Neuronal stem cell (in vitro differentiated cells): ENCODE data around the gene PTPN5.
"Not testable (repeated sequence)": the region's sequence is repeated elsewhere in the genome, so short reads cannot be mapped to it uniquely, and the experiment has no call there.

ENCODE experiments used
- DNase-seq: peaks from one replicate; pipeline ENCODE4 v3.0.0-alpha.2; 2013; ENCODE audit warnings: low spot score
- H2AFZ ChIP-seq: one replicate; pipeline ENCODE4 v1.6.1; 2013; ENCODE audit warnings: mild to moderate bottlenecking, low read length, inconsistent platforms
- H2AK5ac ChIP-seq: 2 replicates; pipeline ENCODE4 v1.6.1; 2013; ENCODE audit warnings: low read depth, mild to moderate bottlenecking, inconsistent platforms, low read length, moderate library complexity, mixed read lengths
- H2BK120ac ChIP-seq: 2 replicates; pipeline ENCODE4 v1.6.1; 2013; ENCODE audit warnings: low read depth, mild to moderate bottlenecking, inconsistent platforms, low read length, moderate library complexity, mixed read lengths
- H2BK12ac ChIP-seq: one replicate; pipeline ENCODE4 v1.6.1; 2013; ENCODE audit warnings: low read length, inconsistent platforms
- H2BK15ac ChIP-seq: 2 replicates; pipeline ENCODE4 v1.6.1; 2013; ENCODE audit warnings: mild to moderate bottlenecking, low read length, inconsistent platforms, mixed read lengths
- H2BK5ac ChIP-seq: one replicate; pipeline ENCODE4 v1.6.1; 2013; ENCODE audit warnings: inconsistent platforms, mild to moderate bottlenecking, low read length, moderate library complexity
- H3K14ac ChIP-seq: one replicate; pipeline ENCODE4 v1.6.1; 2013; ENCODE audit warnings: low read length, inconsistent platforms
- H3K18ac ChIP-seq: 2 replicates; pipeline ENCODE4 v1.6.1; 2013; ENCODE audit warnings: low read length, inconsistent platforms
- H3K23ac ChIP-seq: 2 replicates; pipeline ENCODE4 v1.6.1; 2013; ENCODE audit warnings: low read depth, mild to moderate bottlenecking, mixed read lengths, low read length, inconsistent platforms; ENCODE audit not compliant: poor library complexity
- H3K27ac ChIP-seq: replicated peaks from 3 replicates; pipeline ENCODE4 v1.5.1; 2013; ENCODE audit warnings: low read length, inconsistent platforms
- H3K27me3 ChIP-seq, 3 experiments: 2 replicates each; pipeline ENCODE4 v1.6.1; 2013; ENCODE audit warnings: low read length in 3 of 3, mild to moderate bottlenecking in 2 of 3, inconsistent platforms in 1 of 3, low read depth in 1 of 3, mixed read lengths in 1 of 3, moderate library complexity in 1 of 3; ENCODE audit not compliant: control insufficient read depth in 3 of 3, insufficient read depth in 3 of 3
- H3K36me3 ChIP-seq, 2 donors: replicated peaks in 1 of 2; 2 replicates each; pipeline ENCODE4 v1.6.1; 2013; ENCODE audit warnings: low read length in 2 of 2; ENCODE audit not compliant: control insufficient read depth in 2 of 2, insufficient read depth in 2 of 2
- H3K4ac ChIP-seq: 2 replicates; pipeline ENCODE4 v1.6.1; 2013; ENCODE audit warnings: inconsistent platforms, mild to moderate bottlenecking, low read length, moderate library complexity
- H3K4me1 ChIP-seq, 2 donors: 1 replicate in 1 of 2; 2 replicates in 1 of 2; pipeline ENCODE4 v1.6.1; 2013; ENCODE audit warnings: low read length in 2 of 2, low read depth in 1 of 2; ENCODE audit not compliant: control insufficient read depth in 2 of 2, insufficient read depth in 1 of 2
- H3K4me2 ChIP-seq: one replicate; pipeline ENCODE4 v1.6.1; 2013; ENCODE audit warnings: mild to moderate bottlenecking, low read length, inconsistent platforms; ENCODE audit not compliant: insufficient read depth, poor library complexity, severe bottlenecking
- H3K4me3 ChIP-seq, 2 donors: 2 replicates each; pipeline ENCODE4 v1.5.1; 2013; ENCODE audit warnings: low read length in 2 of 2, mild to moderate bottlenecking in 2 of 2, inconsistent platforms in 1 of 2, moderate library complexity in 1 of 2
- H3K79me1 ChIP-seq: one replicate; pipeline ENCODE4 v1.6.1; 2013; ENCODE audit warnings: low read depth, mild to moderate bottlenecking, inconsistent platforms, low read length, moderate library complexity
- H3K9ac ChIP-seq: one replicate; pipeline ENCODE4 v1.6.1; 2013; ENCODE audit warnings: mild to moderate bottlenecking, low read depth, low read length, inconsistent platforms; ENCODE audit not compliant: poor library complexity
- H3K9me3 ChIP-seq, 2 donors: replicated peaks in 1 of 2; 2 replicates each; pipeline versions ENCODE3 to v1.6.1; 2013; ENCODE audit warnings: low read length in 2 of 2, mild to moderate bottlenecking in 2 of 2, inconsistent platforms in 1 of 2, low read depth in 1 of 2, mixed read lengths in 1 of 2, moderate library complexity in 1 of 2; ENCODE audit not compliant: control insufficient read depth in 2 of 2, insufficient read depth in 1 of 2
- H4K8ac ChIP-seq: one replicate; pipeline ENCODE4 v1.6.1; 2013; ENCODE audit warnings: low read depth, mild to moderate bottlenecking, inconsistent platforms, low read length, moderate library complexity
- H4K91ac ChIP-seq: one replicate; pipeline ENCODE4 v1.6.1; 2013; ENCODE audit warnings: low read length, low read depth, mild to moderate bottlenecking, inconsistent platforms; ENCODE audit not compliant: poor library complexity
- WGBS, 2 donors: extraction: QIAGEN DNeasy Blood & Tissue Kit; methylation state at CpG; one replicate each; pipeline ENCODE4 v1.1.7; 2013; ENCODE audit warnings: missing lambda C conversion rate in 2 of 2, mixed read lengths in 1 of 2; ENCODE audit not compliant: insufficient read length in 2 of 2, insufficient replicate concordance in 1 of 2; ENCODE audit errors: extremely low coverage in 2 of 2; 5-methylcytosine and 5-hydroxymethylcytosine counted together

The PTPN5 gene

GRCh38 chr11:18692941-18693760, 98.4 kb downstream of the PTPN5 start:
- Histone ChIP-seq H3K23ac (no peak overlapping the region), H4K8ac (no peak overlapping the region), H3K4me2 (no peak overlapping the region), H3K18ac (no peak overlapping the region), H3K9ac (no peak overlapping the region), H2AK5ac (no peak overlapping the region), H3K36me3 (no peaks in the 10 kb centered on the region), H4K91ac (no peak overlapping the region), H3K4me1 (peaks cover under 1 to 5% of the 10 kb centered on the region in 2 donors), H3K14ac (no peak overlapping the region), H3K79me1 (no peaks in the 10 kb centered on the region), H2AFZ (no peak overlapping the region), H3K27me3 (peaks cover 0 to 17% (median 15%) of the 10 kb centered on the region in 3 experiments), H2BK12ac (no peak overlapping the region), H2BK15ac (no peak overlapping the region), H2BK5ac (no peak overlapping the region), H3K4ac (no peak overlapping the region), H2BK120ac (no peak overlapping the region), H3K27ac (no peak overlapping the region), H3K9me3 (no peaks in the 10 kb centered on the region), H3K4me3 (no peak overlapping the region)
- no CpG with 5 or more reads among the region's 9 CpGs for WGBS, 2 donors
- no peak for DNase-seq

GRCh38 chr11:18691467-18692140, 100.0 kb downstream of the PTPN5 start:
- H2BK15ac ChIP-seq, DNase-seq, H3K4ac ChIP-seq, H2BK12ac ChIP-seq, H2BK120ac ChIP-seq, H2BK5ac ChIP-seq, H3K18ac ChIP-seq, H3K9ac ChIP-seq, H4K8ac ChIP-seq, H3K4me2 ChIP-seq, H3K36me3 ChIP-seq, H4K91ac ChIP-seq, H3K4me3 ChIP-seq, H3K27me3 ChIP-seq, H3K79me1 ChIP-seq, H3K23ac ChIP-seq, H3K27ac ChIP-seq, H3K4me1 ChIP-seq, H3K9me3 ChIP-seq, H3K14ac ChIP-seq, H2AK5ac ChIP-seq: not testable (repeated sequence)
- H2AFZ ChIP-seq, result peak overlapping the region; percentile 37
- no CpG with 5 or more reads among the region's 4 CpGs for WGBS, 2 donors

- Histone ChIP-seq H3K9me3 (no peaks in the 10 kb centered on the region), H4K8ac (no peak overlapping the region), H3K27ac (no peak overlapping the region), H2BK120ac (no peak overlapping the region), H2BK5ac (no peak overlapping the region), H2AFZ (peak overlapping the region; percentile 2), H3K14ac (no peak overlapping the region), H2AK5ac (no peak overlapping the region), H3K79me1 (no peaks in the 10 kb centered on the region), H3K9ac (no peak overlapping the region), H3K4me1 (peaks cover 0 to 7% of the 10 kb centered on the region in 2 donors), H2BK12ac (no peak overlapping the region), H3K4me2 (peak overlapping the region; percentile 21), H3K4me3 (no peak overlapping the region), H2BK15ac (no peak overlapping the region), H3K4ac (no peak overlapping the region), H4K91ac (no peak overlapping the region), H3K23ac (no peak overlapping the region), H3K36me3 (no peaks in the 10 kb centered on the region), H3K18ac (no peak overlapping the region), H3K27me3 (no peaks in the 10 kb centered on the region)
- no peak for DNase-seq
- WGBS, 2 donors, result no CpG with 5 or more reads among the region's 1 CpG
These were observed 107.3 kb downstream of the PTPN5 start for GRCh38 chr11:18684267-18684666.

- no peaks in the 10 kb centered on the region for H3K9me3 ChIP-seq
- H2AK5ac ChIP-seq, result no peak overlapping the region
- H2BK120ac ChIP-seq, result no peak overlapping the region
- H3K4me2 ChIP-seq, result no peak overlapping the region
- no peaks in the 10 kb centered on the region for H3K27me3 ChIP-seq
- H2BK15ac ChIP-seq, result no peak overlapping the region
- H3K23ac ChIP-seq, result no peak overlapping the region
- H4K8ac ChIP-seq, result no peak overlapping the region
- H3K4me1 ChIP-seq, result peaks cover 0 to 7% of the 10 kb centered on the region in 2 donors
- H2BK12ac ChIP-seq, result no peak overlapping the region
- no peaks in the 10 kb centered on the region for H3K36me3 ChIP-seq
- no peak for DNase-seq
- no peak overlapping the region for H3K27ac ChIP-seq
- no CpG with 5 or more reads among the region's 3 CpGs for WGBS, 2 donors
- H2AFZ ChIP-seq, result no peak overlapping the region
- H3K18ac ChIP-seq, result no peak overlapping the region
- no peak overlapping the region for H3K14ac ChIP-seq
- no peak overlapping the region for H3K4ac ChIP-seq
- no peak overlapping the region for H3K9ac ChIP-seq
- H3K79me1 ChIP-seq, result peaks cover 2% of the 10 kb centered on the region
- no peak overlapping the region for H4K91ac ChIP-seq
- H2BK5ac ChIP-seq, result no peak overlapping the region
- no peak overlapping the region for H3K4me3 ChIP-seq
These were observed 109.1 kb downstream of the PTPN5 start for GRCh38 chr11:18682466-18682865.
